Immature natural killer cell (primary cell): ENCODE measurements around the gene SORCS2. TPM values are rescaled to one million over a fixed set of nuclear protein-coding genes. Genes with fewer than 3 reads are reported as not detected.

Experiments used
- DNase-seq, 3 donors: peaks; one replicate each; pipeline ENCODE4 v3.0.0; 2022; ENCODE audit warnings: mixed read lengths in 1 of 3
- H3K27ac Mint-ChIP-seq, 6 donors: one replicate each; pipeline ENCODE4 v1.8.0; 2020; ENCODE audit warnings: mixed read lengths in 6 of 6, mild to moderate bottlenecking in 5 of 6, inconsistent platforms in 4 of 6, moderate library complexity in 3 of 6
- H3K27me3 Mint-ChIP-seq, 3 donors: one replicate each; pipeline ENCODE4 v1.8.0; 2020 to 2021; ENCODE audit warnings: low read depth in 3 of 3, mild to moderate bottlenecking in 3 of 3, mixed read lengths in 3 of 3, moderate library complexity in 3 of 3, inconsistent platforms in 1 of 3
- H3K36me3 Mint-ChIP-seq, 3 donors: one replicate each; pipeline ENCODE4 v1.8.0; 2020; ENCODE audit warnings: mixed read lengths in 3 of 3, inconsistent platforms in 2 of 3, mild to moderate bottlenecking in 2 of 3
- H3K4me1 Mint-ChIP-seq, 2 donors: one replicate each; pipeline ENCODE4 v1.8.0; 2020; ENCODE audit warnings: inconsistent platforms in 2 of 2, mild to moderate bottlenecking in 2 of 2, mixed read lengths in 2 of 2, moderate library complexity in 1 of 2
- H3K4me3 Mint-ChIP-seq, 5 donors: one replicate each; pipeline ENCODE4 v1.8.0; 2020; ENCODE audit warnings: mild to moderate bottlenecking in 5 of 5, mixed read lengths in 5 of 5, inconsistent platforms in 3 of 5, moderate library complexity in 3 of 5
- H3K9me3 Mint-ChIP-seq, 6 donors: one replicate each; pipeline ENCODE4 v1.8.0; 2020; ENCODE audit warnings: mild to moderate bottlenecking in 6 of 6, mixed read lengths in 6 of 6, inconsistent platforms in 4 of 6, moderate library complexity in 3 of 6
- polyA plus RNA-seq, 3 donors: library from polyadenylated mRNA; unstranded; fragments of 300-500 nt; fragmentation: Illumina TruSeq; gene quantifications; one replicate each; pipeline ENCODE4 v1.2.3, GENCODE V29; 2021

SORCS2 gene
- polyA plus RNA-seq, 3 donors from 2014 or later: 0.04 to 0.16 TPM; not detected in 1

GRCh38 chr4:7645158-7645557 lies 452.8 kb downstream of the SORCS2 start:
- Mint-ChIP-seq H3K4me1 (peaks cover 74 to 93% of the 10 kb centered on the region in 2 donors), H3K27ac (peak overlapping the region; percentile 94 to 100 (median 98)), H3K36me3 (peaks cover 4 to 16% (median 4%) of the 10 kb centered on the region in 3 donors), H3K9me3 (peaks cover 2 to 25% (median 18%) of the 10 kb centered on the region in 6 donors), H3K4me3 (peak overlapping the region; percentile 62 to 85 (median 76)), H3K27me3 (peaks cover 23 to 46% (median 37%) of the 10 kb centered on the region in 3 donors)
- DNase-seq: no peak

- peak overlapping the region; percentile 79 to 88 (median 82) for H3K4me3 Mint-ChIP-seq
- no peak for DNase-seq
- peaks cover 4 to 16% (median 4%) of the 10 kb centered on the region in 3 donors for H3K36me3 Mint-ChIP-seq
- peaks cover 2 to 25% (median 18%) of the 10 kb centered on the region in 6 donors for H3K9me3 Mint-ChIP-seq
- peak overlapping the region; percentile 98 to 100 (median 100) for H3K27ac Mint-ChIP-seq
- peaks cover 82 to 100% of the 10 kb centered on the region in 2 donors for H3K4me1 Mint-ChIP-seq
- peaks cover 26 to 46% (median 37%) of the 10 kb centered on the region in 3 donors for H3K27me3 Mint-ChIP-seq
These were observed 453.6 kb downstream of the SORCS2 start for GRCh38 chr4:7645956-7646355.

GRCh38 chr4:7646384-7647061 lies 454.2 kb downstream of the SORCS2 start:
- H3K27me3 Mint-ChIP-seq: peaks cover 26 to 46% (median 37%) of the 10 kb centered on the region in 3 donors
- peaks cover 88 to 100% of the 10 kb centered on the region in 2 donors for H3K4me1 Mint-ChIP-seq
- H3K4me3 Mint-ChIP-seq: peak overlapping the region; percentile 79 to 88 (median 82)
- H3K36me3 Mint-ChIP-seq: peaks cover 4 to 16% (median 4%) of the 10 kb centered on the region in 3 donors
- peaks cover 2 to 25% (median 18%) of the 10 kb centered on the region in 6 donors for H3K9me3 Mint-ChIP-seq
- peak; percentile 85 for DNase-seq
- H3K27ac Mint-ChIP-seq: peak overlapping the region; percentile 98 to 100 (median 100)

- Mint-ChIP-seq H3K27ac (peak overlapping the region; percentile 98 to 100 (median 100)), H3K4me3 (peak overlapping the region; percentile 79 to 88 (median 82))
These were observed 454.8 kb downstream of the SORCS2 start for GRCh38 chr4:7647186-7647585.

DNA sequence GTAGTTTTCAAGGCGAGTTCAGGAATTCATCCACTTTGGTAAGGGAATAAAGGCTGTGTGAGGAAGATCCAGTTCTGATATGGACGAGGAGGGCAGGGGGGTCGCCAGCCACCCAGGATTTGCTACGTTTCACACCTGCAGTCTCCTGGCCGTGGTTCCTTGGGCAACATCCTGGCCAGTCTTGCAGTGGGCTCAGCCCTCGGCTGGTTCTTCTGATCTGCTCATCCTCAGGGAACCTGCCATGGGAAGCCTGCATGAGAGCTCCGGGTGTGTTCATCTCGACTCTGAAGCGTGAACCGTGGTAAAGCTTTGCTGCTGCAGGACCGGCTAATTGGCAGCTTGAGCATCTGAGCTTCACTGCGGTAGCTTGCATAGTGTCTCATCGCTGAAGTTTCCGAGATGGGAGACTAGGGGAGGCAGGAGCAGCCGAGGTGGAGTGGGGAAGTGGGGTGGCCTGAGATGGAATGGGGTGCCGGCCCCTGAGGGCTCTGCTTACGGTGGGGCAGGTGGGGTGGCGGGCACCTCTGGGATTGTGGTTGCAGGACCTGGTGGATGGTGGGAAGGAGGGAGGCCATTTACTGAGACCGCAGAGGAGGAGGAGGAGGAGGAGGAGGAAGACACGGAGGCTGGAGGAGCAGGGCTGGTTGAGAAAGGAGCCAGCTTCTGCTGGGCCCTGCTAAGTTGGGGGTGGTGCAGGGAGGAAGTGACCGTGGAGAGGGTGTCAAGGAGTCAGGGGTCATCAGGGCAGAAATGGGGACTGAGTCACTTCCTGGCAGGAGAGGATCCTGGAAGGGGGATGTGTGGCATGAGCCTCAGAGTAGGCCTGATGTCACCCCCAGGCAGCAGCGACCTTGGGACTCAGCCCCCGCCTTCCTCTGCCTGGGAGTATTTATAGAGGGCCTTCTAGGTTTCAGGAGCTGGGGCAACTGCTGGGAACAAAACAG lies 455.5 kb downstream of the SORCS2 start:
- peaks cover 4 to 16% (median 4%) of the 10 kb centered on the region in 3 donors for H3K36me3 Mint-ChIP-seq
- peak overlapping the region; percentile 98 to 100 (median 100) for H3K27ac Mint-ChIP-seq
- H3K4me3 Mint-ChIP-seq: peak overlapping the region; percentile 79 to 88 (median 82)
- H3K4me1 Mint-ChIP-seq: peaks cover 97 to 100% of the 10 kb centered on the region in 2 donors
- H3K9me3 Mint-ChIP-seq: peaks cover 2 to 25% (median 18%) of the 10 kb centered on the region in 6 donors
- DNase-seq: peak; percentile 58 to 61 (median 60)
- peaks cover 27 to 50% (median 38%) of the 10 kb centered on the region in 3 donors for H3K27me3 Mint-ChIP-seq

More at GRCh38 chr4:7647186-7647585, 454.8 kb downstream of the SORCS2 start:
- H3K9me3 Mint-ChIP-seq: peaks cover 2 to 25% (median 18%) of the 10 kb centered on the region in 6 donors
- H3K36me3 Mint-ChIP-seq: peaks cover 4 to 16% (median 4%) of the 10 kb centered on the region in 3 donors
- peaks cover 26 to 46% (median 35%) of the 10 kb centered on the region in 3 donors for H3K27me3 Mint-ChIP-seq
- DNase-seq: peak in 2 of 3 donors; percentile 24 to 25
- H3K4me1 Mint-ChIP-seq: peaks cover 94 to 100% of the 10 kb centered on the region in 2 donors

DNA sequence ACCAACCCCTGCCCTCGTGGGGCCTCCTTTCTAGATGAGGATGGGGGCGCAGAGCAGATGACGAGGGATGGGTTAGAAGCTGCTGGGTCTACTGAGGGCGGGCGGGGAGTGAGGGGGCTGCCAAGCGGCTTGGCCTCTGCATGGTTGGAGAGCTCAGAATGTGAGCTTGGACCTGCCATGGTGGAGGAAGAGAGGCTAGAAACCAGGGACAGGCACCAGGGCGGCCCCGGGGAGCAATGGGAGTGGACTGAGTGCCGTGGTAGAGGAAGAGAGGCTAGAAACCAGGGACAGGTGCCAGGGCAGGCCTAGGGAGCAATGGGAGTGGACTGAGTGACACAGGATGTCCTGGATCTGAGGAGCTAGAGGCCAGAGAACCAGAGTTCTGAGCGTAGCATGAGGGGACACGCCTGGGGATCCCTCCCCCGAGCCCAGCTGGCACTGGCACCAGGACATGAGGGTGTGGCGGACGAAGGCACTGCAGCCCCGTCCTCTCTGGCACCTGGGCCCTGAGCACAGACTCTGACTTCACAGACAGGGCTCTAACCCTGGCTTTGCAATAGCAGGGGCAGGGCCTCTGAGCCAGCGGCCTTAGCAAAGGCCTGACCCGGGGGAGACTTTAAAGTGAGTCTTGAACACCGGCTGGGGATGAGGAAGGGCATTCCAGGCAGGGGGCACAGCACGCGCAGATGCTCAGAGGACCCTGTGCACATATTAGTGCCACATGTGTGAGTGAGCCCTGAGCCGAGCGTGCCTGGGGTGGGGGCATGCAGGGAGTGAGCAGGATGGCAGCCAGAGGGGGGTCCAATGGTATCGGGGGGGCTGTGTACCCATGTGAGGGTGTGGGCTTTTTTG lies 456.4 kb downstream of the SORCS2 start:
- H3K4me1 Mint-ChIP-seq: peaks cover 99% of the 10 kb centered on the region in 2 donors
- no peak for DNase-seq
- H3K27ac Mint-ChIP-seq: peak overlapping the region; percentile 98 to 100 (median 100)
- H3K4me3 Mint-ChIP-seq: peak overlapping the region; percentile 79 to 88 (median 82)
- H3K36me3 Mint-ChIP-seq: peaks cover 4 to 16% (median 4%) of the 10 kb centered on the region in 3 donors
- peaks cover 2 to 24% (median 18%) of the 10 kb centered on the region in 6 donors for H3K9me3 Mint-ChIP-seq
- H3K27me3 Mint-ChIP-seq: peaks cover 27 to 50% (median 38%) of the 10 kb centered on the region in 3 donors

DNA sequence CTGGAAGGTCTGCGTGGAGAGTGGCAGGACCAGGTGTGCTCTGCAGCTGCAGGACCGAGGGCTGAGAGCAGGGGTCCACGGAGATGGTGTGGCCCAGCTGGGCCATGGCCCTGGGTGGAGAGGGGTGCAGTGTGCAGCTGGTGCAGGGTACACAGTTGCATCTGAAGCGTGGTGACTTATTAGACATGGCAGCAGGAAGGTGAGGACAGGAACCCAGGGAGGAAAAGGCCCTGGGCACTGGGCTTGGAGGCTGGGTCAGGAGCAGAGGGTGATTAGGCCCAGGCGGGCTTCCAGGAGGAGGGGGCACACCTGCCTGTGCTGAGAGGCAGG lies 457.0 kb downstream of the SORCS2 start:
- Mint-ChIP-seq H3K36me3 (peaks cover 4 to 16% (median 4%) of the 10 kb centered on the region in 3 donors), H3K9me3 (peaks cover 2 to 23% (median 17%) of the 10 kb centered on the region in 6 donors), H3K27ac (peak overlapping the region; percentile 98 to 100 (median 100)), H3K27me3 (peaks cover 27 to 50% (median 38%) of the 10 kb centered on the region in 3 donors), H3K4me1 (peaks cover 99 to 100% of the 10 kb centered on the region in 2 donors), H3K4me3 (peak overlapping the region; percentile 15 to 88 (median 82))
- DNase-seq: no peak

- Mint-ChIP-seq H3K27me3 (peaks cover 27 to 45% (median 38%) of the 10 kb centered on the region in 3 donors), H3K4me1 (peaks cover 99 to 100% of the 10 kb centered on the region in 2 donors), H3K4me3 (peak overlapping the region; percentile 15 to 88 (median 82)), H3K9me3 (peaks cover 2 to 18% (median 13%) of the 10 kb centered on the region in 6 donors), H3K27ac (peak overlapping the region; percentile 98 to 100 (median 100)), H3K36me3 (peaks cover 4 to 13% (median 4%) of the 10 kb centered on the region in 3 donors)
- peak; percentile 95 to 96 (median 96) for DNase-seq
These were observed 457.6 kb downstream of the SORCS2 start for GRCh38 chr4:7649741-7650531.

DNA sequence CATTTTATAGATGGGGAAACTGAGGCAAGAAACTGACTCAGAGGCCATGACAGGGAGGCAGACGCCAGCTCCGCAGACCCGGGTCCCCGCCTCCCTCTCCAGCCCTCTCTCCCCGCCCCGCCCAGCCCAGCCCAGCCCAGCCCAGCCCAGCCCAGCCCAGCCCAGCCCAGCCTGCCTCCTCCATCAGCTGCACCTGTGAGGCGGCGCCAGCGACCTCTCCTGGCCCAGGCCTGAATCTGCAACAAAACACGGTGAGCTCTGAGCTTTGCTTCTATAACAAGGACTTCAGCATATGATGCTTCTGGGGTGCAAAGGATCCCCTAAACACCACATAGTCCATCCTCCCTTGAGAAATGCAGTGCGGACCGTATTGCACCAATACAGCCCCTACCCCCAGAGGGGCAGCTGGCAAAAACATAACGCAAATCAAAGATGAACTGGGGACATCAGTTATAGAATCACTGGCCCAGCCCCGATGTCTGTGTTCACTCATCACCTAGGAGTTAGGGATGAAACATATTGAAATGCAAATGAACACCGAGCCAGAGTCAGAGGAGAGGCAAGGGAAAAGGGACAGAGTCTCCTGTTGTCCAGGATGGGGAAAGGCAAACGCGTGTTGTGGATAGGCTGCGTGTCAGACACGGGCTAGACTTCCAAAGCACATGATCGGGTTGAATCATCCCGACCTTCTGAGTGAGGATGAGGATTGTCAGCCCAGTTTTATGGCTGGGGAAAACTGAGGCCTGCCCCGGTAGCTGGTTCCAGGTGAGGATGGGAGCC lies 458.5 kb downstream of the SORCS2 start:
- H3K36me3 Mint-ChIP-seq: peaks cover 0 to 9% (median 4%) of the 10 kb centered on the region in 3 donors
- peaks cover 99 to 100% of the 10 kb centered on the region in 2 donors for H3K4me1 Mint-ChIP-seq
- peaks cover 22 to 36% (median 35%) of the 10 kb centered on the region in 3 donors for H3K27me3 Mint-ChIP-seq
- H3K4me3 Mint-ChIP-seq: peak overlapping the region; percentile 74 to 89 (median 88)
- peaks cover 2 to 13% (median 9%) of the 10 kb centered on the region in 6 donors for H3K9me3 Mint-ChIP-seq
- peak; percentile 36 to 43 (median 43) for DNase-seq
- H3K27ac Mint-ChIP-seq: peak overlapping the region; percentile 98 to 100 (median 100)

DNA sequence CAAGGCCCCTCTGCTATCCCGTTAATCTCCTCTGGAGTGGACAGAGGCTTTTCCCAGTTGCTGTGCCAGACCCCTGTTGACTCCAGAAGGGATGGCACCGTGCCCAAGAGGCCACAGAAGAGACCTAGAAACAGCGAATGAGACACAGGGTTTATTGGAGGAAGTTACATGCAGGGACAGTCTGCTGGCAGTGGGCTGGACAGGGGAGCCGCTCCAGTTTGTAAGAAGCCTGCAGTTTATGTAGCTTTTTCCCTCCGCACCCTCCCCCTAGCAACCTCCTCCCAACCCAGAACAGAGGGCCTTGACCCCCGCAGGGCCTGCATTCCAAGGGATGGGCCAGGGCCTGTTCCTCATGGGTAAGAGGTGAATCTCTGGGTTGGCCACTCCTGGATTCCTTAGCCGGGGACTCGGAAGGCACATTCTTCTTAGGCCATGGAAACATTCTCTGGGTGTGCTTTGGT lies 459.2 kb downstream of the SORCS2 start:
- Mint-ChIP-seq H3K9me3 (peaks cover 2 to 6% (median 5%) of the 10 kb centered on the region in 6 donors), H3K4me1 (peaks cover 97 to 98% of the 10 kb centered on the region in 2 donors), H3K4me3 (peak overlapping the region; percentile 74 to 89 (median 79)), H3K27ac (peak overlapping the region; percentile 98 to 100 (median 100)), H3K36me3 (peaks cover 0 to 6% (median 4%) of the 10 kb centered on the region in 3 donors), H3K27me3 (peaks cover 18 to 32% (median 31%) of the 10 kb centered on the region in 3 donors)
- DNase-seq: peak in 1 of 3 donors; percentile 9

DNA sequence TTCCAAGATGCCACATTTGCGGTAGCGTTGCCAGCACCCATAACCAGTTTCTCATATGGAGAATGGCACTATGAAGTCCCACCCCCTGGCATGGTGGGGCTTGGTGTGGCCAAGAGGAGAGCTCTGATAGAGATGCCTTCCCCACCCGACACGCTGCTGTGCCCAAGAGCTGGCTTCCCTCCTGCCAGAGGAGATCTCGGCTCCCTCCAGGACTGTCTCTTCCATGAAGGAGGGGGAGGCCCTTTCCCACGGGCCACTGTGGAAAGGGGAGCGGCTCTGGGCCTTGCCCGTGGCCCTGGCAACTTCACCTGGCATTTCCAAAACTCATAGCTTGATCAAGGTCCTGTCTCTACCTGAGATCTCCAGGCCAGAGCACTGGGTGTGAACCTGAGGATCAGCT lies 459.7 kb downstream of the SORCS2 start:
- Mint-ChIP-seq H3K4me3 (peak overlapping the region; percentile 74 to 89 (median 79)), H3K27me3 (peaks cover 16 to 26% (median 26%) of the 10 kb centered on the region in 3 donors), H3K27ac (peak overlapping the region; percentile 98 to 100 (median 100)), H3K4me1 (peaks cover 92 to 93% of the 10 kb centered on the region in 2 donors), H3K9me3 (peaks cover 0 to under 1% (median under 1%) of the 10 kb centered on the region in 6 donors), H3K36me3 (peaks cover 0 to 1% (median 0%) of the 10 kb centered on the region in 3 donors)
- peak in 1 of 3 donors; percentile 14 for DNase-seq
